ENCODE measurements around the gene CARMIL1. TPM values are rescaled to one million over a fixed set of nuclear protein-coding genes. Genes with fewer than 3 reads are reported as not detected.
"Not testable (repeated sequence)": the region's sequence is repeated elsewhere in the genome, so short reads cannot be mapped to it uniquely, and the experiment has no call there.

Gene CARMIL1
- total and polyA plus RNA-seq, 2 of the 8 experiments (the other 6 are each of a cell fraction or from before 2014, with no cell fraction given): 20.3 to 40.4 TPM

GRCh38 chr6:25382476-25382875 lies 103.3 kb downstream of the CARMIL1 start:
- H3K4me1 ChIP-seq (replicated peaks in 1 of 4; ENCODE audit: control insufficient read depth in 3 of 4, insufficient read depth in 4 of 4, low read length in 3 of 4); H3K27me3 ChIP-seq (replicated peaks in 1 of 4; ENCODE audit: control insufficient read depth in 3 of 4, extremely low read depth in 1 of 4, insufficient read depth in 3 of 4, low read length in 3 of 4); H3K18ac ChIP-seq (ENCODE audit: extremely low read depth, low read length); H3K9me3 ChIP-seq (ENCODE audit: insufficient read depth in 2 of 2, low read depth in 1 of 2, low read length in 1 of 2); H3K27ac ChIP-seq (ENCODE audit: low read depth, low read length); H2BK20ac ChIP-seq (ENCODE audit: low read length); H4K20me1 ChIP-seq (replicated peaks in 1 of 2; ENCODE audit: control insufficient read depth in 1 of 2, insufficient read depth in 2 of 2, low read length in 2 of 2); H3K56ac ChIP-seq (replicated peaks; ENCODE audit: insufficient read length, low read depth, low read length); FAIRE-seq; H4K8ac ChIP-seq (ENCODE audit: extremely low read depth, insufficient read depth, low read length); H2BK12ac ChIP-seq (ENCODE audit: low read depth, low read length); H2AFZ ChIP-seq (ENCODE audit: low read length); H2AK5ac ChIP-seq (ENCODE audit: low read depth, low read length); POLR2A ChIA-PET (ENCODE audit: partially characterized antibody); H4K91ac ChIP-seq (replicated peaks; ENCODE audit: insufficient read length, low read length); H3K79me1 ChIP-seq (ENCODE audit: low read depth, low read length); H2BK15ac ChIP-seq (ENCODE audit: low read length); H3K9ac ChIP-seq (replicated peaks in 1 of 4; ENCODE audit: extremely low read depth in 1 of 4, low read depth in 3 of 4, low read length in 3 of 4); H3K36me3 ChIP-seq (ENCODE audit: control insufficient read depth in 2 of 4, insufficient read depth in 4 of 4, low read length in 3 of 4); H3K4ac ChIP-seq (replicated peaks; ENCODE audit: insufficient read length, low read depth, low read length); H3K23ac ChIP-seq (ENCODE audit: insufficient read length); H2BK5ac ChIP-seq (ENCODE audit: low read depth, low read length); H3K23me2 ChIP-seq (ENCODE audit: low read depth, low read length); H2BK120ac ChIP-seq (replicated peaks; ENCODE audit: low read depth, low read length); H3K14ac ChIP-seq (ENCODE audit: insufficient read length); H3K4me3 ChIP-seq (ENCODE audit: extremely low read depth in 1 of 4, insufficient read depth in 2 of 4, low read depth in 3 of 4, low read length in 4 of 4); H4K5ac ChIP-seq (ENCODE audit: insufficient read length, low read depth, low read length); DNase-seq (ENCODE audit: low read depth in 1 of 2, low spot score in 2 of 2); H3K4me2 ChIP-seq (ENCODE audit: insufficient read depth in 1 of 2, low read depth in 2 of 2, low read length in 2 of 2): not testable (repeated sequence)
- WGBS, 2 experiments (ENCODE audit: extremely low coverage in 1 of 2, insufficient coverage in 1 of 2, insufficient read length in 1 of 2, insufficient replicate concordance in 2 of 2, low coverage in 1 of 2, low lambda C conversion rate in 2 of 2, missing lambda C conversion rate in 1 of 2): 89% methylated on average over 8 of the region's 8 CpGs; no CpG with 5 or more reads in 1 of the 2 experiments
- peaks cover 0 to 89% of the 10 kb centered on the region in 2 experiments; a peak in 3 of 4 replicates for H3K79me2 ChIP-seq (ENCODE audit: control insufficient read depth in 1 of 2, insufficient read depth in 2 of 2, low read length in 2 of 2)
- CTCF ChIA-PET (ENCODE audit: partially characterized antibody): interaction anchor here (1.9 kb wide), 1 partner anchor 13 kb away, joined by 6 read pairs; no protein-coding TSS in a partner anchor

Measured in H1 (cell line).